GM18520 (cell line): ENCODE data around the gene ART5.

Source experiments
- ATAC-seq: cut with Tn5 transposase; IDR thresholded peaks from one replicate; pipeline ENCODE4 v1.9.1; 2021; ENCODE audit not compliant: unreplicated experiment

ART5 gene

GRCh38 chr11:3641701-3642070, at the start of gene ART5:
Gene ART5, minus strand, starts transcription at chr11:3641992. Its CDS starts 130 bp downstream, at chr11:3641862.
- no peak for ATAC-seq

- no peak for ATAC-seq
These were observed 45.0 kb upstream of the ART5 start for GRCh38 chr11:3686751-3687150.

DNA sequence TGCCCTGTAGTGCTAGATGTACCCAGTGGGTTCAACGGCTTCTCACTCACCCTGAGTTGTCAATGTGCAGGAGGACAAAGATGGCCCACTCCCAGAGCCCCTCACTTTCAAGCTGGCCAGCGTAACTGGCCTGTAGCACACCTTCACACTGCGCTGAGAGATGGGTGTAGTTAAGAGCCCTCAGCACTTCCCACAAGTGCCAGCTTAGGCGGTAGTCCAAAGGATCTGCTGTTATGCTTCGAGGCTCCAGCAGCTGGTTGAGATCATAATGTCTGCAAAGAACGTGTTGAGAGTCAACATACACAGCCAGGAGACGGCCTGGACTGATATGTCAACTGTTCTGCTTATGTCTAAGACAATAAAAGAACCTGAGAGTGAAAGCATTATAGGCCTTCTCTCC, 44.1 kb upstream of the ART5 start:
- no peak for ATAC-seq

DNA sequence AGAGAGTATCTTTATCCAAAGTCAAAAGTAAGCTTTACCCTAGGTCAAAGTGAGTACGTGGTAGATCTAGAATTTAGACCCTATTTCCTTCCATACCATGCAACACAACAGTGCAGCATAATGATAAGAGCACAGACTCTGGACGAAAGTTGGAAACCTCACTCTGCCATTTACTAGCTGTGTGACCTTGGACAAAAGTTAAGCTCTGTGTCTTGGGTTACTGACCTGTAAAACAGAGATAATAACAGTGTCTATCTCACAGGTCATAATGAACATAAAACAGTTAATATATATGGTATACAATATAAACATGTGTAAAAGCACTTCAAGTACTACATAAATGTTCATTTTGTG, 43.0 kb upstream of the ART5 start:
- no peak for ATAC-seq

DNA sequence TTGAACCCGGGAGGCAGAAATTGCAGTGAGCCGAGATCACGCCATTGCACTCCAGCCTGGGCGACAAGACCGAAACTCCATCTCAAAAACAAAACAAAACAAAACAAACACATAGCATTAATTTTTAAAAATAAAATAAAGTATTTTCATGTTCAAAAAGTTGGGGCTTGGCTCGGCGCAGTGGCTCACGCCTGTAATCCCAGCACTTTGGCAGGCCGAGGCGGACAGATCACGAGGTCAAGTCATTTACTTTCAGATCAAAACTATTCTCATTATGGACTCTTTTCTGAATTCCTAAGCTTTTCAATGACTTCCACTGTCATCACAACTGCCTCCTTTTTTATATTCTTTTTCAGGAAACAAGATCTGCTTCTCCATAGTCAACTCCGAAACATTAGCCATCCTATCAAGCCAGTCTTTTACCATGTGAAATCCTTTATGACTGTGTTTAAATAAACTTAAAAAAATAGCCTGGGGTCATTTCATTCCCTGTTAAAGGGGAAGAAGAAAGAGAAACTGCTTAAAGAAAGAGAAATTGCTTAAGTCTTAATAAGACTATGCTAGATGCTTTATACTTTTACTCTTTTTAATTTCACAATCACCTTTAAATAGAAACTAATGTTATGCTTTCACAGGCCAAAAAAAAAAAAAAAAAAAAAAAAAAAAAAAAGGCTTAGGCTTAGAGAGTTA, 42.5 kb upstream of the ART5 start:
- no peak for ATAC-seq

- ATAC-seq, result no peak
These were observed 41.2 kb upstream of the ART5 start for GRCh38 chr11:3683039-3683438.

GRCh38 chr11:3679077-3679476, 37.3 kb upstream of the ART5 start:
- no peak for ATAC-seq

- no peak for ATAC-seq
These were observed 34.2 kb upstream of the ART5 start for GRCh38 chr11:3675971-3676370.

- no peak for ATAC-seq
These were observed 32.4 kb upstream of the ART5 start for GRCh38 chr11:3674189-3674588.

GRCh38 chr11:3671334-3672254, 29.8 kb upstream of the ART5 start, which contains the start of gene CHRNA10:
Gene CHRNA10, minus strand, starts transcription at chr11:3671384. Its CDS starts 72 bp downstream, at chr11:3671312.
- ATAC-seq, result no peak

DNA sequence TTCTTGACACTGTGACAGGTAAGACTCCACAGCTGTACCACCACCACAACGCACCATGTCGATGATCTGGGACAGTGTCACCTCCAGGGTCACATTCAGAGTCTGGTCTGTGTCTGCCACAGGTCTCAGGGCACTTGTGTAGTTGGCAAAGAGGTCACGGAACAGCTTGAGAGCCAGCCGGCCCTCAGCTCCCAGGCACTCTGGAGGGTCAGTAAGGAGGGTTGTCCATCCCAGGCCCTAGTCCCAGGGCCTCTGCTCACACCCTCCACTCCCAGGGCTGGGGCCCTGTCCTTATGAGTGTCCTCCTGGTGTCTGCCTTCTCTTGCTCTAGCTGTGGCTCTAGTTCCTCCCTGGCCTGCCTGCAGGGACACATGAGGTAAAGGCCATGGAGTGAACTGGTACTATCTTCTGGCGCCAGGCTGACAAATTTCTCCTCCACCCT, 28.0 kb upstream of the ART5 start:
- no peak for ATAC-seq

- ATAC-seq, result no peak
These were observed 27.3 kb upstream of the ART5 start for GRCh38 chr11:3669128-3669527.

DNA sequence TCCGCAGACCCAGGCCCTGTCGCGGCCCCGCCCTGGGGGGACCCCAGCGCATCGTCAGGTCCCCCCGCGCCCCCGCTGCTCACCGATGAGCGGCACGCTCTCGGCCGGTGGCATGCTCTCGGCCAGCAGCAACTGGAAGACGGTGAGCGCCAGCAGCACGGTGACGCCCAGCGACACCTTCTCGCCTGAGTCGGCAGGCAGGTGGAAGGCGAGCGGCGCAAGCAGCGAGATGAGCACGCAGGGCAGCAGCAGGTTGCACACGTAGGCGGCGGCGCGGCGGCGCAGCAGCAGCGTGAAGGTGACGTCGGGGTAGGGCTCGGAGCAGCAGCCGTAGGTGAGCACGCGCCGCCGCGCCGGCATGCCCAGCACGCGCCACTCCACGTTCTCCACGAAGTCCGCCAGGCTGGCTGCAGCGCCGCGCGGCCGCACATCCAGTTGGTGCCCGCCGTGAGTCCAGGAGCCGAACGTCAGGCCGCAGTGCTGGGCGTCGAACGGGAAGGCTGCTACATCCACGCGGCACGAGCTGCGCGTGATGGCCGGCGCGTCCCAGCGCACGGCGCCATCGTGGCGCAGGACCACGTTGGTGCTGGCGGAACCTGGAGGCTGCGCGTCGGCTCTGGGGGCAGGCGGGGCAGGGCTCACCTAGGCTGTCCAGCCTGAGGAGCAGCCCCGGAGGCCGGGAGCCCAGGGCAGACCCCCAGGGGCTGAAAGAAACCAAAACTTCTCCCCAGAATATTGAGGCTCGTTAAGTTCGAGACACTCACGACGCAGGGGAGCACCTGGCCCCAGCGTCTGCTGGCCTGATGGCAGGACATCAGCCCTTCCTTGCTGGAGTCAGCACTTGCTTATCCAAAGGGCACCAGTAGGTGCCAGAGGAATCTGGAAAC, 25.6 kb upstream of the ART5 start:
- no peak for ATAC-seq

- ATAC-seq, result no peak
These were observed 24.3 kb upstream of the ART5 start for GRCh38 chr11:3666023-3666530.

DNA sequence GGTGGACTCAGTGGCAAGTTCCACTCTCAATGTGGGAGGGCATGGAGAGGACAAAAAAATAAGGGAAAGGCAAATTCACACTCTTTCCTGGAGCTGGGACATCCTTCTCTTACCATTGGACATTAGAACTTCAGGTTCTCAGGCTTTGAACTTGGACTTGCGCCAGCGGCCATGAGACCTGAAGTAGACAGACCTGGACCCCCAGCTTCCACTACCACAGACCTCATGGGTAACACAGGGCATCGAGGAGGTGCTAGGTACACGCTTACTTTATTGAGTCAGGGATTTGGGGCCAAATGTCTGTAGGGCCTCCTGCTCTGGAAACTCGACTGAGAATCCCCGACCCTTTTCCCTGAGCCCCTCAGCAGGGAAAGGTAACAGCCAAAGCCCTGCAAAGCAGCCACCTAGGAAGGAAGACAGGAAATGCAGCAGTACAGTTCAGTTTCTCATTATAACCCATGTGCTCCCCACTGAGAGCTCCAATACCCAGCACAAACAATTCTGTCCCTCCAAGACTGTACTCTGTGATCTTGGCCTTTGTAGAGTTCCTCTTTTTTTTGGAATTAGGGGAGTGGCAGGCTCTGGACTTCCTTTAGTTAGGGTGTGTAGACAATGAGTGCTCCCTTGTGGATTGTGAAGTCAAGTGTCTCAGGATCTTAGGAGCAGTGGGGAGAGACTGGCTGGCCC, 23.7 kb upstream of the ART5 start:
- no peak for ATAC-seq

DNA sequence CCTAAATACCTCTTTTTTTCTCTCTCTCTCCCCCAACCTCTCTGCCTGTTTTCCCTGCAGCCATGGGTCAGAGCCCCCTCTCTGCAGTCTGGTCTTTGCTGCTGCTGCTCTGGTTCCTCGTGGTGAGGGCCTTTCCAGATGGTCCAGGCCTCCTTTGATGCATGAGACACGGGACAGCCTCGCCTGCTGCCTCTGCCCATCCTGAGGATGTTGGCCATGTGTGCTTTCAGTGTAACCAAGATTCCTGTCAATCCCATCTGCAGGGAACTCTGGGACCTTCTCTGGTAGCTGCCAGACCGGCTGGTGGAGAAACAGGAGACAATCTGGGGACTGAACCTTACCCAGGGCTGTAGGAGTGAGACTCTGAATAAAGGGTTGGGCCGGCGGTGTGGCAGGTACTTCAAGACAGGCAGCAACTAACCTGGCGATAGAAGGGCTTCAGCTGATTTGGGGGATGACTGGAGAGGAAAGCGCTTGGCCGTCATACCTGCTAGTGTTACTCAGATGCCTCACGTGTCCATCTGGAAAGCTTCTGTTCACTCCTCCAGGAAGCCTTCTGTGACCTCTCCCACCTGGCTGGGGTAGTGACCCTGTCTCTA, 22.3 kb upstream of the ART5 start:
- ATAC-seq, result no peak

DNA sequence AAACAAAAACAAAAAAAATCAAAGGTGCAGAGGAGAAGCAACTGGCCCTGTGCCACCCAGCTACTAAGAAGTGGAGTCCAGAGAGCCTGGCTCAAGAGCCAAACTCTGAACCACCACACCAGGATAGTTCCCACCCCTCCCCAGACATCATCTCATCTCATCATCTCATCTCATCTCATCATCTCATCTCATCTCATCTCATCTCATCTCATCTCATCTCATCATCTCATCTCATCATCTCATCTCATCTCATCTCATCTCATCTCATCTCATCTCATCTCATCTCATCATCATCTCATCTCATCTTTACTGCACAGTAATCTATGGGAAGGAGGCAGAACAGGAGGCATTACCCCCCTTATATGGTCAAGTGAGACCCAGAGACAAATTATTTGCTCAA, 21.1 kb upstream of the ART5 start:
- ATAC-seq, result no peak

GRCh38 chr11:3660960-3661359, 19.2 kb upstream of the ART5 start:
- no peak for ATAC-seq

DNA sequence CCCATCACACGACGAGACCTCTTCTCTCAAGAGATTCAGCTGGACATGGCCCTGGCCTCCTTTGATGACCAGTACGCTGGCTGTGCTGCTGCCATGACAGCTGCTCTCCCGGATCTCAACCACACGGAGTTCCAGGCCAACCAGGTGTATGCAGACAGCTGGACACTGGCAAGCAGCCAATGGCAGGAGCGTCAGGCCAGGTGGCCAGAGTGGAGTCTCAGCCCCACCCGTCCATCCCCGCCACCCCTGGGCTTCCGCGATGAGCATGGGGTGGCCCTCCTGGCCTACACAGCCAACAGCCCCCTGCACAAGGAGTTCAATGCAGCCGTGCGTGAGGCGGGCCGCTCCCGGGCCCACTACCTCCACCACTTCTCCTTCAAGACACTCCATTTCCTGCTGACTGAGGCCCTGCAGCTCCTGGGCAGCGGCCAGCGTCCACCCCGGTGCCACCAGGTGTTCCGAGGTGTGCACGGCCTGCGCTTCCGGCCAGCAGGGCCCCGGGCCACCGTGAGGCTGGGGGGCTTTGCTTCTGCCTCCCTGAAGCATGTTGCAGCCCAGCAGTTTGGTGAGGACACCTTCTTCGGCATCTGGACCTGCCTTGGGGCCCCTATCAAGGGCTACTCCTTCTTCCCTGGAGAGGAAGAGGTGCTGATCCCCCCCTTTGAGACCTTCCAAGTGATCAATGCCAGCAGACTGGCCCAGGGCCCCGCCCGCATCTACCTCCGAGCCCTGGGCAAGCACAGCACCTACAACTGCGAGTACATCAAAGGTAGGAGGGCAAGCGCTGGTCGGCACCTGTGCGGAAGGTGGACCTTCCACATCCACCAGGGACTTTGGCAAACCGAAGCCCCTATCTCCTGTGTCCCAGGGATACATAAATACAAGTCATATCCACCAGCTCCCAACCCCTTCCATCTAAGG, 18.1 kb upstream of the ART5 start:
- no peak for ATAC-seq
